HUDEP-2 (cell line): ENCODE measurements around the gene MED15.
A peak's percentile ranks its signal among the peaks of the same experiment; 100 is the strongest.
"Not testable (repeated sequence)": the region's sequence is repeated elsewhere in the genome, so short reads cannot be mapped to it uniquely, and the experiment has no call there.

Source experiments
- DNase-seq, 76 experiments: peaks; one replicate each; lab custom pipeline; 2025; ENCODE audit not compliant: unreplicated experiment in 76 of 76; lab: John Stamatoyannopoulos, UW

The MED15 gene

GRCh38 chr22:20581503-20582170, 74.2 kb downstream of the MED15 start:
- peak in 19 of 76 experiments; percentile 7 to 46 (median 18) for DNase-seq

- DNase-seq, result no peak
Observed at GRCh38 chr22:20582171-20582511, 74.7 kb downstream of the MED15 start.

- no peak for DNase-seq
Observed at GRCh38 chr22:20582520-20583361, 75.3 kb downstream of the MED15 start.

GRCh38 chr22:20583471-20583922, 76.1 kb downstream of the MED15 start:
- peak in 6 of 76 experiments; percentile 2 to 18 (median 12) for DNase-seq

- no peak for DNase-seq
Observed at GRCh38 chr22:20584029-20584871, 76.8 kb downstream of the MED15 start.

- DNase-seq, result no peak
Observed at GRCh38 chr22:20584872-20585638, 77.6 kb downstream of the MED15 start.

- no peak for DNase-seq
Observed at GRCh38 chr22:20585639-20586402, 78.4 kb downstream of the MED15 start.

GRCh38 chr22:20586403-20586745, 79.0 kb downstream of the MED15 start:
- no peak for DNase-seq

GRCh38 chr22:20587206-20587958, 80.0 kb downstream of the MED15 start:
- DNase-seq, result no peak

GRCh38 chr22:20588092-20588842, 80.9 kb downstream of the MED15 start:
- no peak for DNase-seq

- DNase-seq, result no peak
Observed at GRCh38 chr22:20588843-20589581, 81.6 kb downstream of the MED15 start.

GRCh38 chr22:20589614-20590476, 82.4 kb downstream of the MED15 start:
- no peak for DNase-seq

- no peak for DNase-seq
Observed at GRCh38 chr22:20590477-20591294, 83.3 kb downstream of the MED15 start.

GRCh38 chr22:20591295-20591645, 83.9 kb downstream of the MED15 start:
- DNase-seq, result no peak

GRCh38 chr22:20591660-20592310, 84.4 kb downstream of the MED15 start:
- no peak for DNase-seq

- DNase-seq, result not testable (repeated sequence)
Observed at GRCh38 chr22:20594038-20594437, 86.6 kb downstream of the MED15 start.
